SK-N-SH (cell line): ENCODE results near the gene FPR2. TPM values are rescaled to one million over a fixed set of nuclear protein-coding genes. Genes with fewer than 3 reads are reported as not detected.

Experiments used
- CTCF ChIA-PET: fragments of 300-600, 350-600 bp; formaldehyde crosslinking; extraction: SDS; loops from one replicate; lab custom pipeline; 2021; lab: Yijun Ruan, JAX
- POLR2A ChIA-PET: fragments of 350-600 bp; sonication (Branson Sonifier 250); formaldehyde crosslinking; extraction: SDS; loops from one replicate; lab custom pipeline; 2020; ENCODE audit warnings: antibody characterized with exemption, inconsistent platforms; lab: Yijun Ruan, JAX
- DNase-seq: peaks from one replicate; pipeline ENCODE4 v3.0.0; 2012
- H2AFZ ChIP-seq: fragments of 200-600 bp; sonication (generic); 2 replicates; pipeline ENCODE4 v1.8.1; 2016; ENCODE audit warnings: antibody characterized with exemption, mild to moderate bottlenecking, low read depth
- H3F3A ChIP-seq: fragments of 200-600 bp; sonication (generic); replicated peaks from 2 replicates; pipeline ENCODE3; 2016; ENCODE audit warnings: antibody characterized with exemption, mild to moderate bottlenecking; ENCODE audit not compliant: insufficient read depth
- H3K27ac ChIP-seq, 2 experiments: fragments of 200-500 bp in 1 of 2; fragments of 200-600 bp in 1 of 2; sonication (Bioruptor generic) in 1 of 2; sonication (generic), shearing (Covaris generic) in 1 of 2; 2 replicates each; pipeline versions ENCODE4 v1.5.1 to v1.6.1; 2014 to 2016; ENCODE audit warnings: low read depth in 2 of 2, inconsistent platforms in 1 of 2, low read length in 1 of 2, mild to moderate bottlenecking in 1 of 2, mixed read lengths in 1 of 2
- H3K27me3 ChIP-seq: fragments of 200-600 bp; sonication (generic), shearing (Covaris generic); 2 replicates; pipeline ENCODE4 v1.6.1; 2016; ENCODE audit warnings: mixed run types; ENCODE audit not compliant: insufficient read depth
- H3K36me3 ChIP-seq, 2 experiments: fragments of 200-500 bp in 1 of 2; fragments of 200-600 bp in 1 of 2; sonication (Bioruptor generic) in 1 of 2; sonication (generic) in 1 of 2; replicated peaks in 1 of 2; 2 replicates each; pipeline versions ENCODE3 to v1.5.1; 2014 to 2016; ENCODE audit warnings: low read length in 1 of 2, mild to moderate bottlenecking in 1 of 2; ENCODE audit not compliant: insufficient read depth in 2 of 2, control insufficient read depth in 1 of 2
- H3K4me1 ChIP-seq, 2 experiments: fragments of 200-500 bp in 1 of 2; fragments of 200-600 bp in 1 of 2; sonication (Bioruptor generic) in 1 of 2; sonication (generic), shearing (Covaris generic) in 1 of 2; 2 replicates each; pipeline versions ENCODE4 v1.5.1 to v1.6.1; 2014 to 2016; ENCODE audit warnings: low read depth in 1 of 2, low read length in 1 of 2, mixed run types in 1 of 2; ENCODE audit not compliant: insufficient read depth in 2 of 2, control insufficient read depth in 1 of 2
- H3K4me2 ChIP-seq: fragments of 200-600 bp; sonication (generic), shearing (Covaris generic); 2 replicates; pipeline ENCODE4 v1.6.1; 2017; ENCODE audit warnings: mixed run types
- H3K4me3 ChIP-seq, 2 experiments: fragments of 200-500 bp in 1 of 2; fragments of 200-600 bp in 1 of 2; sonication (Bioruptor generic) in 1 of 2; sonication (generic), shearing (Covaris generic) in 1 of 2; 2 replicates each; pipeline versions ENCODE4 v1.5.1 to v1.8.1; 2014 to 2016; ENCODE audit warnings: low read depth in 2 of 2, inconsistent platforms in 1 of 2, low read length in 1 of 2, mild to moderate bottlenecking in 1 of 2, mixed read lengths in 1 of 2, moderate library complexity in 1 of 2
- H3K79me2 ChIP-seq: fragments of 200-600 bp; sonication (generic); 2 replicates; pipeline ENCODE4 v1.8.1; 2017; ENCODE audit warnings: mild to moderate bottlenecking; ENCODE audit not compliant: insufficient read depth
- H3K9ac ChIP-seq: fragments of 200-600 bp; sonication (generic); 2 replicates; pipeline ENCODE4 v1.6.1; 2017; ENCODE audit warnings: mixed run types
- H3K9me2 ChIP-seq: fragments of 200-600 bp; sonication (generic); 2 replicates; pipeline ENCODE4 v1.6.1; 2017; ENCODE audit warnings: mixed run types
- H3K9me3 ChIP-seq: fragments of 200-600 bp; sonication (generic); 2 replicates; pipeline ENCODE4 v1.6.1; 2017; ENCODE audit warnings: mixed run types, mild to moderate bottlenecking, moderate library complexity
- H4K20me1 ChIP-seq: fragments of 200-600 bp; sonication (generic); 2 replicates; pipeline ENCODE4 v1.6.1; 2017; ENCODE audit warnings: mild to moderate bottlenecking, mixed run types; ENCODE audit not compliant: insufficient read depth
- EP300 ChIP-seq, 2 experiments: IDR thresholded peaks; 2 replicates each; pipeline versions ENCODE4 v1.4.0 to v1.6.1; 2012; ENCODE audit warnings: borderline replicate concordance in 1 of 2, low read depth in 1 of 2, low read length in 1 of 2
- EZH2phosphoT487 ChIP-seq: fragments of 200-600 bp; sonication (generic); IDR thresholded peaks from 2 replicates; pipeline ENCODE4 v1.6.1; 2017; ENCODE audit warnings: low read depth, mixed run types, mild to moderate bottlenecking, antibody characterized with exemption, moderate library complexity, borderline replicate concordance
- FOSL2 ChIP-seq: IDR thresholded peaks from 2 replicates; pipeline ENCODE4 v1.4.0; 2012; ENCODE audit warnings: low read depth, mild to moderate bottlenecking, moderate library complexity, borderline replicate concordance
- FOXJ3 ChIP-seq: sonication (generic); formaldehyde crosslinking; IDR thresholded peaks from 2 replicates; pipeline ENCODE4 v1.5.1; 2020; ENCODE audit warnings: mild to moderate bottlenecking, missing genetic modification reagents
- GATA2 ChIP-seq: sonication (generic); formaldehyde crosslinking; IDR thresholded peaks from 2 replicates; pipeline ENCODE4 v1.5.0; 2020; ENCODE audit warnings: mild to moderate bottlenecking, missing genetic modification reagents
- MXI1 ChIP-seq: IDR thresholded peaks from 2 replicates; pipeline ENCODE4 v1.6.1; 2012; ENCODE audit warnings: mild to moderate bottlenecking, low read depth, low read length, improper control_type of control experiment
- NFIC ChIP-seq: IDR thresholded peaks from 2 replicates; pipeline ENCODE4 v1.4.0; 2012; ENCODE audit warnings: borderline replicate concordance
- NRF1 ChIP-seq: IDR thresholded peaks from 2 replicates; pipeline ENCODE4 v1.6.1; 2012; ENCODE audit warnings: low read depth, mild to moderate bottlenecking, low read length
- RCOR1 ChIP-seq: fragments of 150-350 bp; IDR thresholded peaks from 2 replicates; pipeline ENCODE4 v1.6.1; 2017; ENCODE audit warnings: antibody characterized with exemption, low read length
- RXRA ChIP-seq: IDR thresholded peaks from 2 replicates; pipeline ENCODE4 v1.4.0; 2012; ENCODE audit warnings: low read depth, mild to moderate bottlenecking, borderline replicate concordance
- SIN3A ChIP-seq: IDR thresholded peaks from 2 replicates; pipeline ENCODE4 v1.6.1; 2012; ENCODE audit warnings: low read depth, mild to moderate bottlenecking, low read length, moderate library complexity, borderline replicate concordance
- SMC3 ChIP-seq: IDR thresholded peaks from 2 replicates; pipeline ENCODE4 v1.6.1; 2012; ENCODE audit warnings: low read depth, low read length, improper control_type of control experiment
- TAF1 ChIP-seq: IDR thresholded peaks from 2 replicates; pipeline ENCODE4 v1.6.1; 2012; ENCODE audit warnings: low read depth, mild to moderate bottlenecking, low read length, moderate library complexity, borderline replicate concordance
- TEAD4 ChIP-seq: IDR thresholded peaks from 2 replicates; pipeline ENCODE4 v1.4.0; 2012; ENCODE audit warnings: mild to moderate bottlenecking, borderline replicate concordance; ENCODE audit not compliant: insufficient read depth
- YY1 ChIP-seq: IDR thresholded peaks from 2 replicates; pipeline ENCODE4 v1.4.0; 2012; ENCODE audit warnings: low read depth, mild to moderate bottlenecking
- WGBS: methylation state at CpG from one replicate; pipeline ENCODE4 v1.1.6; 2017; ENCODE audit warnings: low lambda C conversion rate; 5-methylcytosine and 5-hydroxymethylcytosine counted together
- polyA plus RNA-seq, 3 experiments: library from polyadenylated mRNA; depleted of rRNA; stranded (reverse); fragments of >200 nt; gene quantifications; 2 replicates each; pipeline ENCODE4 v1.2.3, GENCODE V29; 2012
- TF ChIP-seq, protein P1 (sequence below): IDR thresholded peaks from 2 replicates; pipeline ENCODE4 v1.6.1; 2012; ENCODE audit warnings: mild to moderate bottlenecking, low read depth, low read length, moderate library complexity
- TF ChIP-seq, protein P2 (sequence below): fragments of 150-350 bp; IDR thresholded peaks from 2 replicates; pipeline ENCODE4 v1.6.1; 2017; ENCODE audit warnings: antibody characterized with exemption, low read length, low read depth, borderline replicate concordance
- TF ChIP-seq, protein P3 (sequence below): IDR thresholded peaks from 2 replicates; pipeline ENCODE4; 2012
- TF ChIP-seq, protein P4 (sequence below): IDR thresholded peaks from 2 replicates; pipeline ENCODE4 v1.4.0; 2012; ENCODE audit warnings: low read depth
- TF ChIP-seq, protein P5 (sequence below): fragments of 200-600 bp; sonication (generic); IDR thresholded peaks from 2 replicates; pipeline ENCODE4 v1.6.1; 2017; ENCODE audit warnings: antibody characterized with exemption, mild to moderate bottlenecking, moderate library complexity

Gene FPR2
- polyA plus RNA-seq, 1 of the 3 experiments (the other 2 are of a cell fraction), result not detected

DNA sequence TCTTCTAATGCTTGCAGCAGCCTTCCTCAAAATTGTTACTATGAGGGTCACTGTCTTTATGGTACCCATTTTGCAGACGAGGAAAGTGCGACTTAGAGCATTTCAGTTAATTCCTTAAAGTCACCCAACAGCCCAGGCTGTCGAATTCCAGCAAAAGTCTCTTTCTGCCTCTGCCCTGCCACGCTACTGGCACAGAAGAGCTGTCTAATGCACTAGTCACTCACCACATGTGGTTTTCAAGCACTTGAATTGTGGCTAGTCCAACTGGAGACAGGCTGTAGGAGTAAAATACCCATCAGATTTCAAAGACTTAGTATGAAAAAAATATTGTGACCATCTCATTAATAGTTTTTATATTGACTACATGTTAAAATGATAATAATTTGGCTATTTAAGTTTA is 11.0 kb upstream of the FPR2 start:
- Histone ChIP-seq H3K4me3 (no peak overlapping the region), H3K27me3 (peaks cover 40% of the 10 kb centered on the region; the same call in 1 of the 2 replicates), H4K20me1 (no peaks in the 10 kb centered on the region), H3K4me1 (no peaks in the 10 kb centered on the region), H3K9me3 (no peaks in the 10 kb centered on the region), H3F3A (no peaks in the 10 kb centered on the region), H3K36me3 (no peaks in the 10 kb centered on the region), H3K9me2 (no peaks in the 10 kb centered on the region), H3K4me2 (no peak overlapping the region), H2AFZ (no peak overlapping the region), H3K27ac (no peak overlapping the region), H3K9ac (no peak overlapping the region), H3K79me2 (no peaks in the 10 kb centered on the region)
- ChIA-PET POLR2A (no interaction called here), CTCF (interaction anchor here (1.0 to 1.1 kb wide), 2 partner anchors 28 to 277 kb away, joined by 3 read pairs; no protein-coding TSS in a partner anchor)
- no peak for TF ChIP-seq SIN3A
- no peak for TF ChIP-seq RXRA
- no peak for TF ChIP-seq NRF1
- TF ChIP-seq GATA2 (CRISPR knock-in tag), result no peak
- TF ChIP-seq, protein P1, sequence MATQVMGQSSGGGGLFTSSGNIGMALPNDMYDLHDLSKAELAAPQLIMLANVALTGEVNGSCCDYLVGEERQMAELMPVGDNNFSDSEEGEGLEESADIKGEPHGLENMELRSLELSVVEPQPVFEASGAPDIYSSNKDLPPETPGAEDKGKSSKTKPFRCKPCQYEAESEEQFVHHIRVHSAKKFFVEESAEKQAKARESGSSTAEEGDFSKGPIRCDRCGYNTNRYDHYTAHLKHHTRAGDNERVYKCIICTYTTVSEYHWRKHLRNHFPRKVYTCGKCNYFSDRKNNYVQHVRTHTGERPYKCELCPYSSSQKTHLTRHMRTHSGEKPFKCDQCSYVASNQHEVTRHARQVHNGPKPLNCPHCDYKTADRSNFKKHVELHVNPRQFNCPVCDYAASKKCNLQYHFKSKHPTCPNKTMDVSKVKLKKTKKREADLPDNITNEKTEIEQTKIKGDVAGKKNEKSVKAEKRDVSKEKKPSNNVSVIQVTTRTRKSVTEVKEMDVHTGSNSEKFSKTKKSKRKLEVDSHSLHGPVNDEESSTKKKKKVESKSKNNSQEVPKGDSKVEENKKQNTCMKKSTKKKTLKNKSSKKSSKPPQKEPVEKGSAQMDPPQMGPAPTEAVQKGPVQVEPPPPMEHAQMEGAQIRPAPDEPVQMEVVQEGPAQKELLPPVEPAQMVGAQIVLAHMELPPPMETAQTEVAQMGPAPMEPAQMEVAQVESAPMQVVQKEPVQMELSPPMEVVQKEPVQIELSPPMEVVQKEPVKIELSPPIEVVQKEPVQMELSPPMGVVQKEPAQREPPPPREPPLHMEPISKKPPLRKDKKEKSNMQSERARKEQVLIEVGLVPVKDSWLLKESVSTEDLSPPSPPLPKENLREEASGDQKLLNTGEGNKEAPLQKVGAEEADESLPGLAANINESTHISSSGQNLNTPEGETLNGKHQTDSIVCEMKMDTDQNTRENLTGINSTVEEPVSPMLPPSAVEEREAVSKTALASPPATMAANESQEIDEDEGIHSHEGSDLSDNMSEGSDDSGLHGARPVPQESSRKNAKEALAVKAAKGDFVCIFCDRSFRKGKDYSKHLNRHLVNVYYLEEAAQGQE, result no peak
- TF ChIP-seq, protein P2, sequence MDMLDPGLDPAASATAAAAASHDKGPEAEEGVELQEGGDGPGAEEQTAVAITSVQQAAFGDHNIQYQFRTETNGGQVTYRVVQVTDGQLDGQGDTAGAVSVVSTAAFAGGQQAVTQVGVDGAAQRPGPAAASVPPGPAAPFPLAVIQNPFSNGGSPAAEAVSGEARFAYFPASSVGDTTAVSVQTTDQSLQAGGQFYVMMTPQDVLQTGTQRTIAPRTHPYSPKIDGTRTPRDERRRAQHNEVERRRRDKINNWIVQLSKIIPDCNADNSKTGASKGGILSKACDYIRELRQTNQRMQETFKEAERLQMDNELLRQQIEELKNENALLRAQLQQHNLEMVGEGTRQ, result no peak
- TF ChIP-seq FOXJ3 (CRISPR knock-in tag), result no peak
- TF ChIP-seq, protein P3, sequence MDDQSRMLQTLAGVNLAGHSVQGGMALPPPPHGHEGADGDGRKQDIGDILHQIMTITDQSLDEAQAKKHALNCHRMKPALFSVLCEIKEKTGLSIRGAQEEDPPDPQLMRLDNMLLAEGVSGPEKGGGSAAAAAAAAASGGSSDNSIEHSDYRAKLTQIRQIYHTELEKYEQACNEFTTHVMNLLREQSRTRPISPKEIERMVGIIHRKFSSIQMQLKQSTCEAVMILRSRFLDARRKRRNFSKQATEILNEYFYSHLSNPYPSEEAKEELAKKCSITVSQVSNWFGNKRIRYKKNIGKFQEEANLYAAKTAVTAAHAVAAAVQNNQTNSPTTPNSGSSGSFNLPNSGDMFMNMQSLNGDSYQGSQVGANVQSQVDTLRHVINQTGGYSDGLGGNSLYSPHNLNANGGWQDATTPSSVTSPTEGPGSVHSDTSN, result no peak
- TF ChIP-seq NFIC, result no peak
- no peak for TF ChIP-seq MXI1
- TF ChIP-seq, protein P4, sequence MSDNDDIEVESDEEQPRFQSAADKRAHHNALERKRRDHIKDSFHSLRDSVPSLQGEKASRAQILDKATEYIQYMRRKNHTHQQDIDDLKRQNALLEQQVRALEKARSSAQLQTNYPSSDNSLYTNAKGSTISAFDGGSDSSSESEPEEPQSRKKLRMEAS, result no peak
- TF ChIP-seq SMC3, result no peak
- TF ChIP-seq, protein P5, sequence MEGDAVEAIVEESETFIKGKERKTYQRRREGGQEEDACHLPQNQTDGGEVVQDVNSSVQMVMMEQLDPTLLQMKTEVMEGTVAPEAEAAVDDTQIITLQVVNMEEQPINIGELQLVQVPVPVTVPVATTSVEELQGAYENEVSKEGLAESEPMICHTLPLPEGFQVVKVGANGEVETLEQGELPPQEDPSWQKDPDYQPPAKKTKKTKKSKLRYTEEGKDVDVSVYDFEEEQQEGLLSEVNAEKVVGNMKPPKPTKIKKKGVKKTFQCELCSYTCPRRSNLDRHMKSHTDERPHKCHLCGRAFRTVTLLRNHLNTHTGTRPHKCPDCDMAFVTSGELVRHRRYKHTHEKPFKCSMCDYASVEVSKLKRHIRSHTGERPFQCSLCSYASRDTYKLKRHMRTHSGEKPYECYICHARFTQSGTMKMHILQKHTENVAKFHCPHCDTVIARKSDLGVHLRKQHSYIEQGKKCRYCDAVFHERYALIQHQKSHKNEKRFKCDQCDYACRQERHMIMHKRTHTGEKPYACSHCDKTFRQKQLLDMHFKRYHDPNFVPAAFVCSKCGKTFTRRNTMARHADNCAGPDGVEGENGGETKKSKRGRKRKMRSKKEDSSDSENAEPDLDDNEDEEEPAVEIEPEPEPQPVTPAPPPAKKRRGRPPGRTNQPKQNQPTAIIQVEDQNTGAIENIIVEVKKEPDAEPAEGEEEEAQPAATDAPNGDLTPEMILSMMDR, result no peak
- TF ChIP-seq YY1, result no peak
- TF ChIP-seq TAF1, result no peak
- no peak for TF ChIP-seq EP300 (IDR thresholded peaks at IDR 0.05; ENCODE audit: borderline replicate concordance in 1 of 2, low read depth in 1 of 2, low read length in 1 of 2)
- TF ChIP-seq EZH2phosphoT487, result no peak
- TF ChIP-seq FOSL2, result no peak
- TF ChIP-seq TEAD4, result no peak
- TF ChIP-seq RCOR1, result no peak
- 1% methylated on average over 4 of the region's 4 CpGs for WGBS
- no peak for DNase-seq
